ENCODE measurements around the gene CTCFL. TPM values are rescaled to one million over a fixed set of nuclear protein-coding genes. Genes with fewer than 3 reads are reported as not detected.

The CTCFL gene
- total RNA-seq, 2 donors from 2014 or later: 10.8 TPM; not detected in 1

DNA sequence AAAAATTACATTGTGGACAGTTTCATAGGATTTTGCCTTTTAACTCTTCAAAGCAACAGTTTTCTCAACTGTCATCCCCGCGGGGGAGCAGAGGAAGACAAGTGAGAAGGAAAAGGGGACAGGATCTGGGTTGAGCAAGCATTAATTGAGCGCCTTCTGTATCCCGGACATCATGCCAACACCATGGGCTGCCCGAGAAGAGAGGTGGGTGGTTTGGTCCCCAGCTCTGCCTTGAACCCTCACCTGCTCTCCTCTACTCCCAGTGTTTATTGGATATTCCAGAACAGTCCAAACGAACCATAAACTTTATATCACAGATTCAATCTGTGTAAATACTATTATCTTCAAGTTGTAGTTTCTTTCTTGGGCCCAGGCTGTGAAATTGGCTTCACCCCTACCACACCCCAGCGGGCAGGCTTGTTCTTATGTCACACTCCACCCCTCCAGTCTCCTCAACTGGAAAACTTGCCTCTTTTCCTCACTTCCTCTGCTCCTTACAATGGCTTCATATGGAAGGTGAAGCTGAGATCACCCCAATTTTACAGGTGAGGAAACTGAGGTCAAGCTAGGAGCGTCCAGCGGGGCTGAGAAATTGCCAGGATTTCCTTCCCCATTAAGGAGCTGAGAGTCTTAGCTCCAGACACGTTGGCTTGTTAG lies 42.0 kb upstream of the CTCFL start:
- H3K27ac ChIP-seq: no peak overlapping the region
- no peak overlapping the region for H3K4me3 ChIP-seq
- TF ChIP-seq POLR2A (IDR thresholded peaks at IDR 0.05) (no peak), POLR2AphosphoS5 (IDR thresholded peaks at IDR 0.05) (no peak)
- TF ChIP-seq, protein P1, sequence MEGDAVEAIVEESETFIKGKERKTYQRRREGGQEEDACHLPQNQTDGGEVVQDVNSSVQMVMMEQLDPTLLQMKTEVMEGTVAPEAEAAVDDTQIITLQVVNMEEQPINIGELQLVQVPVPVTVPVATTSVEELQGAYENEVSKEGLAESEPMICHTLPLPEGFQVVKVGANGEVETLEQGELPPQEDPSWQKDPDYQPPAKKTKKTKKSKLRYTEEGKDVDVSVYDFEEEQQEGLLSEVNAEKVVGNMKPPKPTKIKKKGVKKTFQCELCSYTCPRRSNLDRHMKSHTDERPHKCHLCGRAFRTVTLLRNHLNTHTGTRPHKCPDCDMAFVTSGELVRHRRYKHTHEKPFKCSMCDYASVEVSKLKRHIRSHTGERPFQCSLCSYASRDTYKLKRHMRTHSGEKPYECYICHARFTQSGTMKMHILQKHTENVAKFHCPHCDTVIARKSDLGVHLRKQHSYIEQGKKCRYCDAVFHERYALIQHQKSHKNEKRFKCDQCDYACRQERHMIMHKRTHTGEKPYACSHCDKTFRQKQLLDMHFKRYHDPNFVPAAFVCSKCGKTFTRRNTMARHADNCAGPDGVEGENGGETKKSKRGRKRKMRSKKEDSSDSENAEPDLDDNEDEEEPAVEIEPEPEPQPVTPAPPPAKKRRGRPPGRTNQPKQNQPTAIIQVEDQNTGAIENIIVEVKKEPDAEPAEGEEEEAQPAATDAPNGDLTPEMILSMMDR (IDR thresholded peaks at IDR 0.05): no peak
- H3K36me3 ChIP-seq: no peaks in the 10 kb centered on the region
- no peaks in the 10 kb centered on the region for H3K9me3 ChIP-seq
- DNase-seq (ENCODE audit: low spot score): no peak
- intact Hi-C loops (cut with DNase I): no loop called here
- H3K27me3 ChIP-seq (replicated peaks; ENCODE audit: insufficient read depth): no peaks in the 10 kb centered on the region
- H3K4me1 ChIP-seq (replicated peaks): no peaks in the 10 kb centered on the region
- WGBS: 63% methylated on average over 10 of the region's 10 CpGs

DNA sequence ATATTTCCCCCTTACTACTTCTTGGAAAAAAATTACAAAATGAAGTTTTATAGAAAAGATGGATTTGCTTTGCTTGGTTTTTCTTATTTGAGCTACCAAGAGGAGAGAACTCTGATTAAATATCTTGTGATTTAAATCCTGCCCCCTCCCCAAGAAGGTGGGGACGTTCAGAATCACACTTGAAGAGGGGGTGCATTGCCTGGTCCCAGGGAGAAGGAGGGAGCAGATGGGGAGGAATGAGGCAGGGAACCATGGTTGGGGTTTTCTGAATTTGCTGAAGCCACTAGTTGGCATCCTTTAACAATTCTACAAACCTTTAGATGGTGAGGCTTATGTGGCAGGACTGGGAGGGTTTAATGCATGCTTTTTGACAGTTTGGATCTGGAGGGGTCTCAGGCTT lies 41.5 kb upstream of the CTCFL start:
- no peak overlapping the region for H3K4me3 ChIP-seq
- no peak overlapping the region for H3K27ac ChIP-seq
- no peak for DNase-seq (ENCODE audit: low spot score)
- no peaks in the 10 kb centered on the region for H3K36me3 ChIP-seq
- H3K27me3 ChIP-seq (replicated peaks; ENCODE audit: insufficient read depth): no peaks in the 10 kb centered on the region
- intact Hi-C loops (cut with DNase I): no loop called here
- TF ChIP-seq POLR2A (IDR thresholded peaks at IDR 0.05): no peak
- no peak for TF ChIP-seq POLR2AphosphoS5 (IDR thresholded peaks at IDR 0.05)
- TF ChIP-seq, protein P1 (IDR thresholded peaks at IDR 0.05): no peak
- no peaks in the 10 kb centered on the region for H3K9me3 ChIP-seq
- H3K4me1 ChIP-seq (replicated peaks): no peaks in the 10 kb centered on the region
- WGBS: 25% methylated on average over 1 of the region's 1 CpG

DNA sequence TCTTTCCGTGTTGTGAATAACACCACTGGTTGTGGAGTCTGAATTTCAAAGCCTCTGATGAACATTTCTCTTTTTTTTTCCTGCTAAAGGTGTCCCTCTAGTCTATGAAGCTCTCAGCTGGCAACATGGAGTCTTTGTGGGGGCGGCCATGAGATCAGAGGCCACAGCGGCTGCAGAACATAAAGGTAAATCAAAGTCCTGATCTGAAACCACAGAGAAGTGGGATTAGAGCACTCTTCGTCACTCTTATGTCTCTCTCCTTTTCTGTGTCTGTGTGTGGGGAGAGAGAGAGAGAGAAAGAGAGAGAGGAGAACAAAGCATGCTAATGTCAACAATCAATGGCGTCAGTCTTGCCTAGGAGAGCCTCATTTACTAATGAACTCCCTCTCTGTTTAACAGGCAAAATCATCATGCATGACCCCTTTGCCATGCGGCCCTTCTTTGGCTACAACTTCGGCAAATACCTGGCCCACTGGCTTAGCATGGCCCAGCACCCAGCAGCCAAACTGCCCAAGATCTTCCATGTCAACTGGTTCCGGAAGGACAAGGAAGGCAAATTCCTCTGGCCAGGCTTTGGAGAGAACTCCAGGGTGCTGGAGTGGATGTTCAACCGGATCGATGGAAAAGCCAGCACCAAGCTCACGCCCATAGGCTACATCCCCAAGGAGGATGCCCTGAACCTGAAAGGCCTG lies 40.2 kb upstream of the CTCFL start:
- TF ChIP-seq POLR2AphosphoS5 (IDR thresholded peaks at IDR 0.05): no peak
- TF ChIP-seq, protein P1 (IDR thresholded peaks at IDR 0.05): no peak
- TF ChIP-seq POLR2A (IDR thresholded peaks at IDR 0.05): no peak
- no peak overlapping the region for H3K27ac ChIP-seq
- WGBS: 87% methylated on average over 11 of the region's 11 CpGs
- DNase-seq (ENCODE audit: low spot score): no peak
- no peaks in the 10 kb centered on the region for H3K4me1 ChIP-seq (replicated peaks)
- no peaks in the 10 kb centered on the region for H3K27me3 ChIP-seq (replicated peaks; ENCODE audit: insufficient read depth)
- no peak overlapping the region for H3K4me3 ChIP-seq
- H3K36me3 ChIP-seq: no peaks in the 10 kb centered on the region
- no peaks in the 10 kb centered on the region for H3K9me3 ChIP-seq
- intact Hi-C loops (cut with DNase I): no loop called here

DNA sequence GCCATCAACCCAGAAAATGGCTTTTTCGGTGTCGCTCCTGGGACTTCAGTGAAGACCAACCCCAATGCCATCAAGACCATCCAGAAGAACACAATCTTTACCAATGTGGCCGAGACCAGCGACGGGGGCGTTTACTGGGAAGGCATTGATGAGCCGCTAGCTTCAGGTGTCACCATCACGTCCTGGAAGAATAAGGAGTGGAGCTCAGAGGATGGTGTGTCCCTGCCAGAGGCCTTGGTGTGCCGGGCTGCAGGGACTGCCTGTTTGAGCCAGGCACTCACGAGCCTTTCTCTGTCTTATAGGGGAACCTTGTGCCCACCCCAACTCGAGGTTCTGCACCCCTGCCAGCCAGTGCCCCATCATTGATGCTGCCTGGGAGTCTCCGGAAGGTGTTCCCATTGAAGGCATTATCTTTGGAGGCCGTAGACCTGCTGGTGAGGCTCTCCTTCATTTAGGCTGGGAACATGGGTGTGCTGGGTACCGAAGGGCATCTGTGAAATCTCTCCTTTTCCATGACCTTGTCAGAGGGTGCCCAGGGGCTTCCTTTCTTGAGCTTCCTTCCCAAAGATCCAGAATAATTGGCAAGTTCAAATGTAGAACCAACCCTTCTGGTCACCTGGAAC lies 39.4 kb upstream of the CTCFL start:
- WGBS: 97% methylated on average over 11 of the region's 14 CpGs
- Histone ChIP-seq H3K4me3 (no peak overlapping the region), H3K9me3 (no peaks in the 10 kb centered on the region), H3K27me3 (replicated peaks; ENCODE audit: insufficient read depth) (no peaks in the 10 kb centered on the region), H3K27ac (no peak overlapping the region), H3K36me3 (no peaks in the 10 kb centered on the region), H3K4me1 (replicated peaks) (no peaks in the 10 kb centered on the region)
- DNase-seq (ENCODE audit: low spot score): no peak
- no peak for TF ChIP-seq POLR2A (IDR thresholded peaks at IDR 0.05)
- TF ChIP-seq, protein P1 (IDR thresholded peaks at IDR 0.05): no peak
- TF ChIP-seq POLR2AphosphoS5 (IDR thresholded peaks at IDR 0.05): no peak
- intact Hi-C loops (cut with DNase I): no loop called here
